NCI-H526 treated with DMSO at 0.1 percent for 48 hours (cell line): ENCODE measurements around the gene CCNG2.
"Not testable (repeated sequence)": the region's sequence is repeated elsewhere in the genome, so short reads cannot be mapped to it uniquely, and the experiment has no call there.

ENCODE experiments used
- DNase-seq: peaks from one replicate; lab custom pipeline; 2025; lab: John Stamatoyannopoulos, UW

Gene CCNG2

DNA sequence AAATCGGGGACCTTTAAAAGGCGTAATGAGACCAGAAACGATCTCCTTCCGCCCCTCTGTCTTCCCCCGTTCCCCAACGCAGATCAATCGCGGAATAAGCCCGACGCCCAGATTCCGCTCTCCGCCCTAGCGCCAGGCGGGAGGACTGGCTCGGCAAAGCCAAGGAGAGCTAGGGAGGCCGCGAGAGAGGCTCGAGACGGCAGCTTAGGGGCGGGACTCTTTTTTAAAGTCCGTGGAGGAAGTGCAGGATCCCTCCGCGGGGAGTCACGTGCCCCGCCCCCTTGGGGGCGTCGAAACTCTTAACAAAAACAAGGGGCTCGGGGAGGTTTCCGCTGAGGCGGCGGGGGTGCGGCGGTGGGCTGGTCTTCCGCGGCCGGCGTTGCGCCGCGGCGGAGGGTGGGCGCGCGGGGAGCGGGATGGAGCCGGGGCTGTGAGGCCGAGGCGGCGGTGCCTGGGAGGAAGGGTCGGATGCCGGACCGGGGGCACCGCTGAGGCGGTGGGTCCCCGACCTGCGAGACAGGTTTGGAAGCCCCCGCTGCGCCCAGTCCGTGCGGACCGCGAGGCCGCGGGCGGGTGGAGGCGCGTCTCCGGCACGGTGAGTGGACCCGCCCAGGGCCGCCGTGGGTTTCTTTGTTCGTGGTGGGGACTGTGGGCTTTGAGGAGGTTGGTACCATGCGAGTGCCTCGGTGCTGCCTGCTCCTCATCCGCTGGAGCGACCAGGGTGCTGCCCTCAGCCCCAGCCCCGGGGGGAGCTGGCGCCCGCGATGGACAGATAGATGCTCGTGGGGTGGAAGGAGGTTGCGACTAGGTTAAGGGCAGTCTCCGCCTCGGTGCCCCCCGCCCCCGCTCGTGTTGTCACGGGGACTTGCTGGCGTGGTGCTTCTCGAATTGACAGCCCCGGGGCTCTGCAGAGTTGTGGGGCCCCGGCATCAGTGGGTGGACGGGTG lies at the start of gene CCNG2:
TSS of gene CCNG2 (plus strand) at position 296 of the 947 bp plus-strand sequence. CDS start 1,326 bp downstream, outside the sequence.
- DNase-seq = peak; percentile 89

DNA sequence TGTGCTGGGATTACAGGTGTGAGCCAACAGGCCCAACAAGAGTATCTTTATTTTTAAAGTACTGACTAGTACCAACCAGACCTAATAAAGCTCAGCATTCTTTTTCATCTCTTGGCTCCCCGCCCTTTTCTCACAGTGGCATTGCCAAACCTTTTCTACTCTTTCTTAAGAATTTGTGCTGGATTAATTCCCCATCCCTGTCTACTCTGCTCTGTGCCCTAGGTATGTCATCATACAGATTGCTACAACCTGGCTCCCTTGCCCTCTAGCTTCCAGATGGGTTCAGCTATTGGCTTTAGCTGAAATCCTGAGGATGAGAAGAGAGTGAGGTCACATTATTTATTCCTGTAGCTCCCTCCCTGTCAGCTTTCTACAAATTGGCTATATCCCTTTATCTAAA lies 46.3 kb upstream of the CCNG2 start:
- no peak for DNase-seq

DNA sequence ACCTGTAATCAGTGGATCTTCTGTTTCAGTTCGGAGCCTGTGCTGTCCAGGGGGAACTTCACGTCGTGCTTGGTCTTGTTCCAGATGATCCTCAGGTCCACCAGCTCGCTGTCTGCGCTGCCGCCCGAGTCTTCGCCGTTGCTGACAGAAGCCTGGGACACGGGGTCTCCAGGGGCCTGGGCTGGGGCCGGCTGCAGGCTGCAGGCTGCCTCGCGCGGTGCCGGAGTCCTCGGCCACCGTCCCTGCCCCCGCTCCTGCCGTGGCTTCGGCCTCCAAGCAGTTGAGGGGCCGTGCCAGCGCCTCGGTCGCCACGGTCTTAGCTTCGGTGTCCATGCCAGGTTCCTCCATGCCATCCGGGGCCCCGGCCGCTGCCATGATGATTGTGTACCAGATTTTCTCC lies 43.9 kb upstream of the CCNG2 start:
- DNase-seq = no peak

GRCh38 chr4:77117721-77118120 lies 39.3 kb upstream of the CCNG2 start:
- no peak for DNase-seq

- DNase-seq = no peak
These were observed 36.0 kb upstream of the CCNG2 start for GRCh38 chr4:77120886-77121508.

- no peak for DNase-seq
These were observed 35.2 kb upstream of the CCNG2 start for GRCh38 chr4:77121736-77122240.

DNA sequence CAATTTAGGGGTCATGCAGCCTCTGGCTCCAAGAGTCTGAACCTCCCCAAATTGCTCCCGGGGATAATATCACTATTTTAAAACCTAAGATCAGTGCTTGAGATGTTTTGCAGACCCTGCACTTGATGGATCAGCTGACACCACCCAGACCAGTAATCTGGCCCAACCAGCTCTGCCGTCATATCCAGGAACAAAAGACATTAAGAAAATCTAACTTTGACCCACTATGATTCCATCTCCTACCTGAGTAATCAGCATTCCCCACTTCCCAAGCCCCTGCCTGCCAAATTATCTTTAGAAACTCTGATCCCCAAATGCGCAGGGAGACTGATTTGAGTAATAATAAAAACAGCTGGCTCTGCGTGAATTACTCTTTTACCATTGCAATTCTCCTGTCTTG lies 34.4 kb upstream of the CCNG2 start:
- no peak for DNase-seq

DNA sequence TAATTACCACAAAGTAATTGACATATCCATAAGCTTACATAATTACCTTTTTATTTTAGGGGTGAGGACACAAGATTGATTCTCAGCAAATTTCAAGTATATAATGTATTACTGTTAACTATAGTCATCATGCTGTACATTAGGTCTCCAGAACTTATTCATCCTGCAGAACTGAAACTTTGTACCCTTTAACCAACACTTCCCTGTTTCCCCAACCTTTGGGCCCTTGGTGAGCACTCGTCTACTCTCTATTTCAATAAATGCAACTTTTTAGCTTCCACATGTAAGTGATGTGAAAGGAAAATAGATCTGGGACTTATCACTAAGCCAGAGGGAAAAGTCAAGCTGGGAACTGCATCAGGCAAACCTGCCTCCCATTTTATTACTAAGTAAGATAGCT lies 33.6 kb upstream of the CCNG2 start:
- DNase-seq = no peak

DNA sequence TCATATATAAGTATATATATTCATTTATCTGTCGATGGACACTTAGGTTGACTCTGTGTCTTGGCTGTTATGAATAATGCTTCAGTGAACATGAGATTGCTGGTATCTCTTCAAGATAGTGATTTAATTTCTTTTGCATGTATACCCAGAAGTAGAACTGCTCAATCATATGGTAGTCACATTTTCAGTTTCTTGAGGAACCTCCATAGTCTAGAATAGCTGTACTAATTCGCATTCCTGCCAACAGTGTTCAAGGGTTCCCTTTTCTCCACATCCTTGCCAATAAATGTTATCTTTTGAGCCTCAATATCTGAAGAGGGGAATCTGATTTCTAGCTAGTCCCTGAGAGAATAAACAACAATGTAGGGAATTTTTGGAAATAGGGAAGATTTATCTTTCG lies 32.4 kb upstream of the CCNG2 start:
- DNase-seq = no peak

DNA sequence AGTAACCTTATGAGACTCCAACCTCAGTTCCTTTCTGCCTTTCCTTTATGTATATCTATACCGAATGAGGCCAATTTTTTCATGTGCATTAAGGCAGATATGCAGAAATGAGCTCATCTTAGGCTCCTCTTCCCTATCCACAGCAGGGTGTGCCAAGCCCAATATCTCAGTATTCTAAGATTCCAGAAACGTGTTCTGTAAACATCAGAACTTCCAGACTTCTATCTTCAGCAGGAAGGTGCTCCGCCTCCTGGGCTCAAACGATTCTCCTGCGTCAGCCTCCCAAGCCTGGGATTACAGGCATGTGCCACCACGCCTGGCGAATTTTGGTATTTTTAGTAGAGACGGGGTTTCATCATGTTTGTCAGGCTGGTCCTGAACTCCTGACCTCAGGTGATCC lies 31.0 kb upstream of the CCNG2 start:
- no peak for DNase-seq

GRCh38 chr4:77126809-77127208 lies 30.2 kb upstream of the CCNG2 start:
- no peak for DNase-seq

- DNase-seq = no peak
These were observed 29.8 kb upstream of the CCNG2 start for GRCh38 chr4:77127215-77127614.

DNA sequence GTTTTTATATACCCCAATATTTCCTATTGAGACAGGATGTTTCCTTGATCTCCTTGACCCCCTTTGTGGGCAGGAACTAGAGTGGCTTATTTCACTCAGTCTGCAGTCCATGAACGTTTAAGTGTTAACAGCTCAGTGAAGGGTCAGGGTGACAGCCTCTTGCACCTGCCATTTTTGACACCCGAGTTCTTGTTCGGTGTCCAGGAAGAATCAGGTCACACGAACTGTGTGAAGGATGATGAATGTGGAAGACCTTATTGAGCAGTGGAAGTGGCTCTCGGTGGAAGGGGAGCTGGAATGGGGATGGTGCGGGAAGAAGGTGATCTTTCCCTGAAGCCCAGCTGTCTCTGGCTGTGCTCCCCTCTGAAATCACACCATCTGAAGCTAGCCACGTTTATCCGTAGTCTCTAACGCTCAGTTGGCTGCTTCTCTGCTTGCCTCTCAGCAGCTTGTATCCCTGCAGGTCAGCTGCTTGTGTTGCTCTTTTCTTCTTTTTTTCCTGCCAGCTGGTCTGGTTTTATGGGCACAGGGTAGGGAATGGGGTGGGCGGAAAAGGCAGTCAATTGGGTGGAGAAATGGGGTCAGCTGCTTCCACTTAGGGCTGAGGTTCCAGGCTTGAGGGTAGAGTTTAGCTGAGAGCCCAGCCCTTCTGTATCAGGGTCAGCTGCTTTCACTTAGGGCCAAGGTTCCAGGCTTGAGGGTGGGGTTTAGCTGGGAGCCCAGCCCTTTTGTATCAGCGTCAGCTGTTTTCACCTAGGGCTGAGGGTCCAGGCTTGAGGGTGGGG lies 29.0 kb upstream of the CCNG2 start:
- no peak for DNase-seq

GRCh38 chr4:77132652-77133312 lies 24.2 kb upstream of the CCNG2 start:
- peak; percentile 27 for DNase-seq

DNA sequence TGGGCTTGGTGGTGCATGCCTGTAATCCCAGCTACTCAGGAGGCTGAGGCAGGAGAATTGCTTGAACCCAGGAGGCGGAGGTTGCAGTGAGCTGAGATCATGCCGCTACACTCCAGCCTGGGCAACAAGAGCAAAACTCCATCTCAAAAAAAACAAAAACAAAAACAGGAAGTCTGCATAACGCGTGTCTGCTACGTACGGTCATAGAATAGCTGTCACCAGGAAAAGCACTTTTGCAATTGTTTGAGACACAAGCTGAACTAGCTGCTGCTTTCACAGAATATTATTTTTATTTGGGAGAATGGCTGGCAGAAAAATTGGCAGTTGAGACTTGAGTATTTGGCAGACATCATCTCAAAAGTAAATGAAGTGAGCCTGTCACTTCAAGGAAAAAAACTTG lies 19.6 kb upstream of the CCNG2 start:
- DNase-seq = not testable (repeated sequence)

DNA sequence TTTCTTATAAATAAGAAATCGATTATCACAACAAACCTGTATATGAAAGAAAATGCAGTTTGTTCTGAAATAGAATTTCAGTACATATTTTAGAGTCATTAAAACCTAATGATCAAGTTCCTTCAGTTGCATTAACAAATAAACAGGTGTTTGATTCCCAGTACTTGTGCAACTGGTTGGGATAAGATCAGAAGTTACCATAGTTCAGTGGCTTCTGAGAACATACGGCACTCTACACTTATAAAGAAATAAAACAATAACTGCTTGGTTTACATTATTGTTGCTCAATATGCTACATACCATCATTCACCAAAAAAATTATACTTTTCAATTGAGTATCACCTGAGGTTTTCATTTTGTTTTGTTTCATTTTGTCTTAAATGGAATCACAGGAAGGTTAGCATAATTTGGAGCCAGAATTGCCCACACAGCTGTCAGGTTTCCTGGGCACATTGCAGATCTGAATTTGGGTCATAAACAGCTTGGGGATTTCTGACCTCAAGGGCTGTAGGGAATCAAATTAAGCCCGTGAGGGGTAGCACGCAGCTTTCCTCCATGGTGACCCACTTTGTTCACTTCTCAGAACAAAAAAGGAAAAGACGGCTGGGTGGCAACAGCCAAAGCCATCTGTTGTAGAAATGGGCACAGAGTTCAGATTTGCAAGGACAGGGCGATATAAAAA lies 14.9 kb upstream of the CCNG2 start:
- no peak for DNase-seq

GRCh38 chr4:77142646-77143028 lies 14.4 kb upstream of the CCNG2 start:
- DNase-seq = no peak

- no peak for DNase-seq
These were observed 13.9 kb upstream of the CCNG2 start for GRCh38 chr4:77143091-77143490.

DNA sequence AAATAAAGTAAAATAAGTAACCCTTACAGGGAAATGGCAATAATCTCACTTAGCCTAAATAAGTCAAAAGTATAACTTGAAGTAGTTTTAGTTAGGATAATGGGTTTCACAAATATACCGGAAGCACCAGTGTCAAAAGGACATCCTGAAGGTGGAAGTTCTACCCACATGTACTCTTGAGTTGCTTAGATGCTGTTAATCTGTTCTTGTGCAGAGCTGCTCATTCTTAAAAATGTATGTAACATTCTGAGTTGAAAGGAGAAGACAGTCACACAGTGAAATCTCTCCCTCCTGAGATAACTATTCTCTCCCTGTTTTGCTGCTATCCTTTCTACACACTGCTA lies 11.2 kb upstream of the CCNG2 start:
- no peak for DNase-seq

GRCh38 chr4:77146186-77147078 lies 10.6 kb upstream of the CCNG2 start:
- DNase-seq = no peak
